GM21447 (cell line): ENCODE data around the gene HYDIN.
"Not testable (repeated sequence)": the region's sequence is repeated elsewhere in the genome, so short reads cannot be mapped to it uniquely, and the experiment has no call there.

ENCODE experiments used
- ATAC-seq: cut with Tn5 transposase; IDR thresholded peaks from one replicate; pipeline ENCODE4 v1.9.1; 2021; ENCODE audit not compliant: unreplicated experiment

HYDIN gene

DNA sequence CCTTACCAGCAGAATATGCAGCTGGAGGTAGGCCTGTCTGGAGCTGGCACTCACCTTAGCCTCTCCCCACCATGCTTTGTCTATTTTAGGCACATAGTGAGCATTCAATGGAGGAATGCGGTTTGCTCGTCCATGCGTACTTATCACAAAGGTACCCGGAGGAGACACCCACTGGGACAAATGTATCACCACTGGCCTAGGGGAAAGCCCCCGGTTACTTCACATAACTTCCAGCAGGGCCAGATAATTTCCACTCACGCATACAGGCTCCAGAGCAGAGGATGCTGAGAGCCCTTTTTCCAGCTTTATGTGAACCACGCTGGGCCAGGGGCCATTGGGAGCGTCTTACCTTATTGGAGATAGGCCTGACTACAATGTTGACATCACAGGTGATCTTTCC, 348.2 kb downstream of the HYDIN start:
- ATAC-seq = not testable (repeated sequence)

DNA sequence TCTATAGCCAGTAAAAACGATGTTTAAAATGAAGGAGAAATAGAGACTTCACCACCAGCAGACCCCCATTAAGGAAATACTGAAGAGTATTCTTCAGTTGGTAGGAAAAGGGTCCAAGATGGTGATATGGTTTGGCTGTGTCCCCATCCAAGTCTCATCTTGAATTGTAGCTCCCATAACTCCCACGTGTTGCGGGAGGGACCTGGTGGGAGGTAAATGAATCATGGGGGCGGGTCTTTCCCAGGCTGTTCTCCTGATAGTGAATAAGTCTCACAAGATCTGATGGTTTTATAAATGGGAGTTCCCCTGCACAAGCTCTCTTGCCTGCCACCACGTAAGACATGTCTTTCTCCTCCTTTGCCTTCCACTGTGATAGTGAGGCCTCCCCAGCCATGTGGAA, 352.6 kb downstream of the HYDIN start:
- not testable (repeated sequence) for ATAC-seq

DNA sequence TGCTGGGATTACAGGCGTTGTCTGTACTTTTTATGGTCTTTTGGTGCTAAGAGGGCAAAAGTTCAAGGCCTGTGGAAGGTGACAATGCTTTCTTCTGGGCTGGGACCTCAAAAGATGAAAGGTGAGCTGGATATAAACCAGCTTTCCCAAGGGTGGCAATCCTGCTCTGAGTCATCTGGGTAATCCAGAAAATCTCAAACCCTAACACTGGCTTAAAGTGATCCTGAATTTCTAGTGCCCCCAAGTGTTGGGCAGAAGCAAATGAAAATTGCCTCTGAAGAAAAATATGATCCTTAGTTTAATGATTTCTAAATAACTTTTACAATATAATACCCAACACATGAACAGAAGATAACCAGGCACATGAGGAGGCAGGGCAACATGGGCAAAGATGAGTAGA, 354.1 kb downstream of the HYDIN start:
- not testable (repeated sequence) for ATAC-seq

DNA sequence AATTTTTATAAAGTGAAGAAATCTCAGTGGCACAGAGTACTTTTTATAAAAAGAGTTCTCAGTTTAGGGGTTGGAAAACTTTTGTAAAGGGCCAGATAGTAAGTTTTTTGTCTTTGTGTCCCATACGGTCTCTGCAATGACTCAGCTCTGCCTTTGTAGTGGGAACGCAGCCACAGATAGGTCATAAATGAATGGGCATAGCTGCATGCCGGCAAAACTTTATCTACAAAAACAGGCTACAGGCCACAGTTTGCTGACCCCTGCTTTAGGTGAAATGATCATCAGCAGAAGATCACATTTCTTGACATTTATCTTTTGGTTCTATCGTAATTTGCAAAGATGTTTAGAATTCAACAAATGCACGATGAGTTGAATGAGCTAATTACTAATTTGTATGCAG, 365.8 kb downstream of the HYDIN start:
- ATAC-seq = not testable (repeated sequence)

DNA sequence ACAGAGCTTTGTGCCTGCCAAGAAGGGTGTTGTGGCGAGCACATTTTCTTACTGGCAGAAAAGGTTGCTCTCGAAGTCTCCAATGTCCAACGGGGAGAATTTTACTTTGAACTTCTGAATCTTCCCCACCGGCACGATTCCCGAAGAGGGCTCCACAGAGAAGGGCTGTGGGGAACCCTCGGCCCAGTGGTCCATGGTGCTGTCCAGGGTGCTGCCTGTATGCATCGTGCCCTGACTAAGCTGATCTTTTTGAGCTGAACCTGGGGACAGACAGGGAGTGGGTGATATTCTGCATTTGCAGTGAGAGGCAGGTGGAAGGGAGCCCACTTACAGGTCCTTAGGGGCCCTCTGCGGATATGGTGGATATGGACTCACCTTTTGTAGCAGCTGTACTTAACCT, 368.5 kb downstream of the HYDIN start:
- ATAC-seq = not testable (repeated sequence)

DNA sequence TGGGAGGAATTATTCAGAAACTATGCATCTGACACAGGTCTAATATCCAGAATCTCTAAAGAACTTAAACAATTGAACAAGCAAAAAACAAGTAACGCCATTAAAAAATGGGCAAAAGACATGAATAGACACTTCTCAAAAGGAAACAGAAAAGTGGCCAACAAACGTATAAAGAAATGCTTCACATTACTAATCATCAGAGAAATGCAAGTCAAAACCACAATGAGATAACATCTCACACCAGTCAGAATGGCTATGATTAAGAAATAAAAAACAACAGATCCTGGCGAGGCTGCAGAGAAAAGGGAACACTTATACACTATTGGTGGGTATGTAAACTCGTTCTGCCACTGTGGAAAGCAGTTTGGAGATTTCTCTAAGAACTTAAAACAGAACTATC, 379.2 kb downstream of the HYDIN start:
- not testable (repeated sequence) for ATAC-seq

DNA sequence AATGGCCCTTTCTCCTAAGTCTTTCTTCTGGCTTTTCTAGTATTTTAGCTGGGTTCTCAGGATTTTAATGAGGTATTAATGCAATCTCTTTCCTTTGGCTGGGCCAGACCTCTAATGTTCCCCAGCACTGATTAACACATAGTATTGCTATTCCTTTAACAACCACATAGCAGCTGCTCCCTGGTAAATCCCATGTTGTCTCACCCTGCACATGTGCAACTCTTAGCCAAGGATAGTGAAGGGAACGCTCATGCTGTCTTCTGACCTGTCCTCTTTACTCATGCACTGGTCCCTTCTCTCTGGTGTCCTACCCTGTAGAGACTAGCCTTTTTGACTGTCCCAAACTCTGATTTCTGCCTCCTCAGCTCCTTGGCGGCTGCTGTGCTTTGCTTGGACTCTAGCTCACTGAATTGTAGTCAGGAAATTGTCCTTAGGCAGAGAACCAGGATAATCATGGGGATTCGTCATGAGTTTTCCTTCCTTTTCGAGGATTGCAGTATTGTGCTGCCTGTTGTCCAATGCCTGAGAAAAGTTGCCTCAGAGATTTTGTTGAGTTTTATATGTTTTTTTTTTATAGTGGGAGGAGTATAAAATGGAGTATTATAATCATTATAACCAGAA, 406.9 kb downstream of the HYDIN start:
- ATAC-seq = not testable (repeated sequence)

DNA sequence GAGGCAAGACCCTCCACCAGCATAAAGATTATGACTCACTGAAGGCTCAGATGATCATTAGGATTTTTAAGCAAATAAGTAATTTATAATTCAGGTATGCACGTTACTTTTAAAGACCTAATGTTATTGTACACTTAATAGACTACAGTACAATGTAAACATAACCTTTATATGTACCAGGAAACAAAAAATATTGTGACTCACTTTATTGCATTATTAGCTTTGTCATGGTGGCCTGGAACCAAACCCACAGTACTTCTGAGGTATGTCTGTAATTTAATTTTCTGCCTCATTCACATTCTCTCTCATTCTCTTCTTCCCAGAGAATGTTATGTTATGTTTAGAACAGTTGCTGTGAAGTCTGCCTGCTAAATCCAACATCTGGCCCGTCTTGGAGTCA, 407.8 kb downstream of the HYDIN start:
- not testable (repeated sequence) for ATAC-seq

DNA sequence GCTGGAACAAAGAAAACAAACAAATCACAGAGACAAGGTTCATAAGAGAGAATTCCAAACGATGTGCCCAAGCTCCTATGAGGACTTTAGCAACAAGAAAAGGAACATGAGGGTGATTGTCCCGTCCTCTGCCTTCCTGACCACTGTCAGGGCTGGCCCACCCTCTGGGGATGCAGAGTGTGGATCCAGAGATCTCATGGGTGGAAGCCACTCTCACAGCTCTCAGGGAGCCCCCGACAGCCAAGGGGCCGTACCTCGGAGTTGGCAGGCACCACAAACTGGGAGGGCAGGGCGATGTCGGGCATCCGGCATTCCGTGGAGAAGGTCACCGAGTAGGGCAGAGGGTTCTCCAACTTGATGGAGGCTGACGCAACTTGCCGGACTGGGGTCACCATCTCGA, 412.4 kb downstream of the HYDIN start:
- ATAC-seq = not testable (repeated sequence)

DNA sequence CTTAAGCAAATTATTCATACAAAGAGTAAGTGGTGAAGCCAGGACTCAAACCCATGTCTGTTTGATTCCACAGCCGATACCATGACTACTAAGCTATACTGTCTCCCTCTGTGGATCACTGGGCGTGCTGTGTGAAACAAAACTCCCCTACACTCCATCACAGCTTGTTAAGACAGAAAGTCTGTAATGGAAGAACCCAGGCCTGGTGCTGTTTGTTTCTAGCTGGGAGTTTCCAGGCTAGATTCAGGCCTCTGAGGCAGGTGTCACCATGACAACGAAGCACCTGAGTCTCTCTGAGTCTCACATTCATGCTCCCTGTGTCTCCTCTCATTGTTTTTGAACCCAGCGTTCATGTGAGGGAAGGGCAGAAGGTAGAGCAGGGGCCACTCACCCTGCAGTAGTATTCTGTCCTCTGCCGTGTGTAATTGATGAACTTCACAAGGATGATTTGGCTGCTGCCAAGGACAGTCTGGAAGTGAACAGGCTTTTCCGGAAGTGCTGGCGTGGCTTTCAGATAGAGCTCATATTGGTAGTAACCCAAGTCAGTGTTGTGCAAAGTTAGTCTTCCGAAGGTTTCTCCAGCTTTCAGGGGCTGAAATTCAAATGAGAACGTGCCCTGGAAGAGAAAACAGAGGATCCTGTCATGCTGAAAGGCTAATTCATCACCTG, 421.0 kb downstream of the HYDIN start:
- ATAC-seq = no peak

DNA sequence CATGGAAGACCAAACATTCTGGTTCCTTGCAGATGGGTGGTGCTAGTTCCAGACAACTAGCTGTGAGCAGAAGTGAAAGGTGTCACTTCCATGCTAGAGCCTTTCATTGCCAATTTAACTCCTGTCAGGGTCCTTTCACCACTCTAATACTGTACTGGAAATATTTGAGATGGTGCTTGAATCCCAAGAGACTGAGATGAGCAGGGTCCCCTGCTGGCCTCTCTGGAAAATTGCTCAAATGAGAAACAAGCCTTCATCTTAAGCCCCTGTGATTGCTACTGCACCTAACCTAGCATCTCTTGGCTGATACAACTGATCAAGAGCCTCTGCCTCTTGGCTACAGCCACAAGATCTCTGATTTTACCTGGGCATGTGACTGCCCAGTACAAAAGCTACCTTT, 422.2 kb downstream of the HYDIN start:
- no peak for ATAC-seq

DNA sequence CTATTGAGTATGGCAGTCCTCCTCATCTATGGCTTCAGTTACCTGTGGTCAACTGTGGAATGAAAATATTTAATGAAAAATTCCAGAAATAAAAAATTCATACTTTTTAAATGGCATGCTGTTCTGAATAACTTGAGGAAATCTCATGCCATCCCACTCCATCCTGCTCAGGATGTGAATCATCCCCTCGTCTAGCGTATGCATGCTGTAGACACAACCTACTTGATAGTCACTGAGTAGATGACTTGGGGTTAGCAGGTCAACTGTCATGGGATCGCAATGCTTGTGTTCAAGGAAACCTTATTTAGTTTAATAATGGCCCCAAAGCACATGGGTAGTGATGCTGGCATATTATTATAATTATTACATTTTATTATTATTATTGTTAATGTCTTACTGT, 424.7 kb downstream of the HYDIN start:
- no peak for ATAC-seq

DNA sequence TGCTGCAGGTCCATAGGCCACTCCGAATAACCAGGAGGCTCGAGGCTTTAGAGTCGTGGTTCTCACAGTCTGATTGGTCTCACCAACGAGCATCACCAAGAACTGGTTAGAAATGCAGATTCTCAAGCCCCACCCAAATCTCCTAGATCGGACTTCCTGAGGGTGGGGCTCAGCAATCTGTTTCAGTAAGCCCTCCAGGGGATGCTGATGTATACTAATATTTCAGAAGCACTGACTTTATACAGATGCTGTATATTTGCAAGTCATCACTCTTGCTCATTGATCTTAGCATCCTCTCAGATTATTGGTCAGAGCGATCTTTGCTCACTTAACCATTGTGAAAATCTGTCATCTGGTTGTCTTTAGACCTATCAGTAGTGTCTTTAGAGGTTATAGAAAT, 425.1 kb downstream of the HYDIN start:
- no peak for ATAC-seq

DNA sequence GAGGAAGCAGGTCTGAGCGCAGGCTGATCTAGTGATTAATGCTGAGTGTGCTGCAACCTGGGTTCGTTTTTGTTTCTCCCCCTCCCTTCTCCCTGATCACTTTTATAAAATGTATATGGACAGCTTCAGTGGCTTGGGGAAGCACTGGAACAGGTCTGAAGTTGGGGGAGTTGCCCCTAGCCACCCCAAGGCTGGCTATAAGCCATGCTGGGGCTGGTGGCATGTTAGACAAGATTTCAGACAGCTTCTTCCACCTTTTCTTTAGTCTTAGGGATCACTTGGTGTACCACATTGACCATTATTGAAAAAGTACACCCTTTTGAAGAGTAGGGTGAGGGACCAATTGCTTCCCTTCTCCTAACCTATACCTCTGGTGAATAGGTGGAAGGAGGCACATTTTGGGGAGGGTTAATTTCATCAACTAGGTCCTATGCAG, 425.8 kb downstream of the HYDIN start:
- no peak for ATAC-seq

DNA sequence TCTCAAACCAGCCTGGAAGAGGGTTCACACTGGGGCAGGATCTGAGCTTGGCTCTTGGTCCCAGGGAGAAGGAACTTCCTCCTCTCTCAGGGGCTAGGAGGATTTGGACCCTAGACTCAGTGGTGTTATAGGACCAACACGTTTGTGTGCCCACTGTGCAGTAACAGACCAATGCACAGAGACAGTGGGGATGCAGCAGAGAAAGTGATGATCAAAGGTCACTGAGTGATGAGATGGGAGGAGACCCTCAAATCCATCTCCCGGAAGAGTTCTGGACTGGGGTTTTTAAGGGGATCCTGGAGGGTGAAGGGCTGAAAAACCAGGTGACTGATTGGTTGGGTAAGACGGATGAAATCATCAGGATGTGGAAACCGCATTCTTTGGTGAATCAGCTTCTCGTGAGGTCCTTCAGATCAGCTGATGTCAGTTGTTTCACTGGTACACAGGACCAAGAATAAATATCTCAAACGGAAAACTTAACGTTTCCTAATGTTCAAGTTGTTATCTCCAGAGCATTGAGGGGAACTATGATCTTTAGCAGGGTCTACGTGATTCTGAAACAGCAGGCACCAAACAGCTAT, 426.3 kb downstream of the HYDIN start:
- ATAC-seq = no peak

DNA sequence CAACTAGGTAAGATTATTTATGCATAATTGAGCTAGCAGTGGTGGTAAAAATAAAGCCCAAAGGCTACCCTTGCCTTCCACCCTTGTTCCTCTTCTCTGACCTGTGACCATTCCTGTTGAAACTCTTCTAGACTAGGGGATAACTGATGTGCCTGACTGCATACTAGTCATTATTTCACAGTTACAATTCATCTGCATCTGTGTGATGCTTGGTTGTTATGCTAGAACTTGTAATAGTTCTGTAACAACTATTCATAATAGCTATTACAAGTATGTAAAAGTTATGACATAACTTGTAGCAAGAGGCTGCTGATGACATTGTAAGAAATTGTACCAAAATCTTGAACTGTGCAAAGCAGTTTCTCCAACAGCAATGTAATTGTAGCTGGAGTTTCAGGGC, 427.2 kb downstream of the HYDIN start:
- no peak for ATAC-seq

DNA sequence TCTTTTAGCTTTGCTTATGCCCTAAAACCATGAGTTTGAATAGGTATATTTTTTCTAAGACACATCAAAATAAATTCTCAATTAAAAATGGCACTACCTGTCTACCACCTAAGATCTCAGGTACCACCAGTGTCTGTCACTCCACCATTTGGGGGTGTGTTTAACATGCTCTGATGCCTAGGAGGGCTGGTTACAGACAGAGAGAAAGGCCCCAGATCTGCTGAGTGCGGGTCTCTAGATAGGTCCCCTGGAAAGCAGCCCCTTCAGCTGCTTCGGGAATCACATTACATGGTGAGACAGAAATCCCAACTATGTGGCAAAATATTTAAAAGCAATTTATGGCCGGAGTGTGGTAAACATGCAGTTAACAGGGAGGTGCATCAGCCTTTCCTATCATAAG, 428.9 kb downstream of the HYDIN start:
- no peak for ATAC-seq

DNA sequence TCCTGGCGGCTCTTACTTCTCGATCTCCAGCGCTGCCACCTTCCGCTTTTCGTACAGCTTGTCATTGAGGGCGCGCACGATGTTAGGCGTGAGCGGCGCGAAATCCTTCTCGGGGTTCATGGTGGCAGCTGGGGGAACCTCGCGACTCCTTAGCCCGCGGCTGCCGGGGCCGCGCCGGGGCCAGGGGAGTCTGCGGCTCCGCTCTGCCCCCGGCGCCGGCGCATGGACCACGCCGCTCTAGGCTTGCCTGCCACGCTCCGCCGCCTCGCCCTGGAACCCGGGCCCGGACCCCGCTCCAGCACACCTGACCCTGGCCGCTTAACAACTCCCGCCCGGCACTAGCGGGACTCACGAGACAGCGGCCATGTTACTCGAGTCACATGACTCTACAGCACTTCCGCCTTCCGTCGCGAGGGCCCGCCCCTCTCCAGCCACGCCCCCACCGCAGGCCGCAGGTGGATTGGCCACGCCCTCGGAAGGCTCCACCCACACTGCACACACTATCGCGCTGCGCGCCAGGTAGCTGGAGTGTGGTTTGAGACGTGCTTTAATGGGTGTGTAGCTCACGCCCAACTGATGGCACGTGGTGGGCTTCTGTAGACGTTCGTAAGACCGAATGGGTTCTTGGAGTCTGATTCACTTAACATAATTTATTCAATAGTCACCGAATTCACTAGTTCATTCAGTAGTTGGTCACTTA, 429.6 kb downstream of the HYDIN start, which contains the start of gene VAC14:
TSS of gene VAC14 (minus strand) at position 378 of the 700 bp plus-strand sequence. CDS start at position 120, 258 bp downstream.
- ATAC-seq = peak; percentile 93

DNA sequence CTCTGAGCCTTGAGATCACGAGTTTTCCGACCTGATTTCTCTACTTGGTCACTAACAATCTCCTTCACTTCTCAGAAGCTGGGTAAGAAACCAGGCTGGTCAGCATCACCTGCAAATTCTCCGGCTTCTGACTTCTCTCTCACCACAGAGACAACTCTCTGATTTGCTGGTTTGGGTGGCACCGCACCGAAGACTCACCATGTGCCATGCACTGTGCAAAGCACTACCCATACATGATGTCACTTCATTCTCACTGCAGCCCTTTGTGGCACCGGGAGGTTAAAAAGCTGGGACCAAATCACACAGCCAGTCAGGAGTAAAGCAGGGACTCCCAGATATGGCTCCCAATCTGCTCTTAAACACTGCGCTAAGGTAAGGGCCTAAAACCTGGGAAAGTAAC, 430.2 kb downstream of the HYDIN start:
- ATAC-seq = no peak

DNA sequence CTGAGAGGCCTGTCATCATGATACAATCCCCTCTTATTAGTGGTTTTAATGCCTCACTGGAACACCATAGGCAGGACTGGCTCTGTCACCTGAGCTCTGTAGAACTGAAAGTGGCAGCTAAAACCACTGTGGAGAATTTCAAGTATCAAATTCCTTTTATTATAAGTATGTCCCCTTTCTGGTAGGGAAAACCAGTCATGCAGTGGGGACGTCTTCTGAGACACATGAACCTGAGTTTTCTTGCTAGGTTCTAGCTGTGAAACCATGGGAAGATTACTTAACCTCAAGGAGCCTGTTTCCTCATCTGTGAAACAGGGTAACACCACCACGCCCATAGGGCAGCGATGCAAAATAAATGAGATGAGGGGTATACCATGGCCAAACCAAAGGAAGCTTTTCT, 434.2 kb downstream of the HYDIN start:
- no peak for ATAC-seq

DNA sequence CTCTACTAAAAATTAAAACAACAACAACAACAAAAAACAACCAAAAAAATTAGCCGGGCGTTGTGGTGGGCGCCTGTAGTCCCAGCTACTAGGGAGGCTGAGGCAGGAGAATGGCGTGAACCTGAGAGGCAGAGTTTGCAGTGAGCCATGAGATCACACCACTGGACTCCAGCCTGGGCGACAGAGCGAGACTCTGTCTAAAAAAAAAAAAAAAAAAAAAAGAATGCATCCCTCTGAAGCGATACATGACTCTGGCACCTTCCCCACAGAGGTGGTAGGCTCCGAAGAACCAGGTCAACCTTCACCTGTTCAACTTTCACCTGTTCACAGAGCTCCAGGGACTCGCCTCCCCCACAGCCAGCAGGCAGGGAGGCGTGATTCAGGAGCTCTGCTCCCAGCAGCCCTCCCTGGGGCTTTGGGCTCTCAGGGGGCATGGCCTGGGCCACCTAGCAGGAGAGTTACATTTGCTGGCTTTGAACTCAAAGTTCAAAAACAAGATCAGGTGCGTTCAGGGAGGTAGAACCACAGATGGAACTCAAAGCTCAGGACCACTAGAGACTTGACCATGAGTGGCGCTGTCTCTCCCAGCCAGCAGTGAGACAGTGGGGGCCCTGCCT, 435.1 kb downstream of the HYDIN start:
- ATAC-seq = no peak
